Measurements from ENCODE around the gene TANC1.

TANC1 gene

DNA sequence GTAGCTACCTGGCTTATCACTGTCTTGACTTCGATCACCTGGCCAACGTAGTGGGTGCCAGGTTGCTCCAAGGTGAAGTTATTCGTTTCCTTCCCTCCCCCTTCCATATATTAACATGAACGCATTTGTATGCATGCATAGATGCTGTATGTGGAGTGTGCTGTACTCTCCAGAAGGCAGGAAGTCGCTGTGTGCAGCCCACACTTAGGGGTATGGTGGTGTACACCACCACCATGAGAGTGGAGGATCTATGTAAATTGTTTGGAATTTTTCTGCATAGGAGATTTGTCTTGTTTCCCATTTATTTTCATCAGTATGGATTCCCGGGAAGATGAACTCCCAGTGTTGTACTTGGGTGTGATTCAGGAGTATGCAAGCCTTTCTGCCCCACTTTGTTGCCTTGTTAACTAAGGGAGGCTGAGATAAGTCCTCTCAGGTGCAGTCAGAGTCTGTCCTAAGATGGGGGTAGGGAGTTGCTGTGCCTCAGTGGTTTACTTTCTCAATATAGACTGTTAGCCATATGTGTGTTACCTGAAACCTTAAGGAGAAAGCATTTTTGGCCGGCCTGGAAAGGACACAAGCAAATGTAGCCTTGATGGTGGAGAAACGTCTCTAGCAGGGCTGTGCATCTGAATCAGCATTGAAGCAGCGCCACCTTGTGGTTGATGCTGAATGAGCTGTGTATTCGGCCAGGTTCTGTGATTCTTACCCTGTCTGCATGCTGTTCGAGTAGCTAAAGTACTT lies 149.8 kb downstream of the TANC1 start:
- DNase-seq (ENCODE audit: low read depth) = peak; percentile 84

DNA sequence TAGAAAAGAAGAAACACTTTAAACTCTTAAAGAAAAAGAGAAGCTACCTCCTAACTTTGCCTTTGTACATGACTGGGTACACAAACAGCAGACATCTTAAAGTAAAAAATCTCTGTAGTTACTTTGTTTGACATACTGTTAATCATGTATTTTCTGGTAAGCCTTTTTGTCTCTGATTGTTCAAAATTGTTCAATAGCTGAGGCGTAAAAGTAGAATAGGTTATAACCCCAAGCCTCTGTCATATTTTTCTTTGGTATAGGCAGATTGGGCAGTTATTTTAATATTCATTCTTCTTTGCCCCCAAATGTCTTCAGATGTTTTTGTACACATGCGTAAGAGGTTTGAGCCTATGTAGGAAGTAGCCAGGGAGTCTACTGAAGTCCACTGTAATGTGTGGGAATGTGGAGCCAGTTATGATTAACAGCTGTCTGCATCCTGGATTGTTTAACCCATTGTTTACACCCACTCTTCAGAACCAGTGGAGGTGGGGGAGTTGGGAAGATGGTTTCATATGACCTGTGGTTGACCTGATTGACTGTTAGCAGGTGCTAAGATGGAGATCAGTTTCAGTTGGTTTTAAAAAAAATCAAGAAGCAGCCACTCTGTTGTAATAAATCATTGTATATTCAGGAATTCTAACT lies 150.5 kb downstream of the TANC1 start:
- no peak for DNase-seq (ENCODE audit: low read depth)

DNA sequence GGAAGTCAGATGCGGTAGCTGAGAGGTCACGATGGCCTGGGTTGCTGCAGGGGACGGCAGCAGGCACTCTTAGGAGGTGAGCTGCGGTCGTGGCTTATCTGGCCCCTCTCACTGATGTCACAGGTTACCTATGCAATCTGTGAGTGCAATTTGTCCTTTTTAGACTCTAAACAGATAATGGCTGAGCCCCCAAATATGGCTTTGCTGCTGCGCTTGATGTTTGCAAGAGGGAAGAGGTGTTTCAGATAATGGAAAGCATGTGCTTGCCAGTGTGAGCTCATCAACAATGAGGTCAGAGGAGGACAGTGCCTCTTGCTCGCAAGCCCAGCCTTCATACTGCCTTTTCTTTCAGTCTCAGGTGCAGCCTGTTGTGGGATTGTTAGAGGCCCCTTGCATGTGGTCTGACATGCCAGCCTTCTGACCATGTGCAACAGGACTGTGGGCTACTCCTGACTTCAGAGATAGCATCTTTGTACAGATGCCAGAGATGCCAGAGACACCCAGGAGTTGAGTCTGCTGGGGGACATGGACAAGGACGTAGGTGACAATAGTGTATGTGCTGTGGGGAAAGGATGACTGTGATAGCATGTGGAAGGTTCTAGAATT lies 151.3 kb downstream of the TANC1 start:
- DNase-seq (ENCODE audit: low read depth) = peak; percentile 52

DNA sequence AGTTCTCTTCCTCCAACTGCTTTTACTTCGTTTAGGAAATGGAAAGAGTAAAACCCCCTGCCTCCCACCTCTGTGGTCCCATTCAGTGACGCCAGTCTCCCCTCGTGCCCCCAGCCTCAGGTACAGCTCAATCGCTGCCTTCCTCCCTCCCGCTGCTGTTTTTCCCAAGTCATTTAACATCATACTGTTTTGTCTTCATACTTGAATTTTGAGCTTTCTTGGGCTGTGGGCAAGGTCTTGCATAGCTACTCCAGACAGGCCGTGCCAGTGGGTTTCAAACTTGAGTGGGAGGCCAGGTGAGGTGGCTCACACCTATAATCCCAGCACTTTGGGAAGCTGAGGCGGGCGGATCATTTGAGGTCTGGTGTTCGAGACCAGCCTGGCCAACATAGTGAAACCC lies 155.3 kb downstream of the TANC1 start:
- DNase-seq (ENCODE audit: low read depth) = no peak

DNA sequence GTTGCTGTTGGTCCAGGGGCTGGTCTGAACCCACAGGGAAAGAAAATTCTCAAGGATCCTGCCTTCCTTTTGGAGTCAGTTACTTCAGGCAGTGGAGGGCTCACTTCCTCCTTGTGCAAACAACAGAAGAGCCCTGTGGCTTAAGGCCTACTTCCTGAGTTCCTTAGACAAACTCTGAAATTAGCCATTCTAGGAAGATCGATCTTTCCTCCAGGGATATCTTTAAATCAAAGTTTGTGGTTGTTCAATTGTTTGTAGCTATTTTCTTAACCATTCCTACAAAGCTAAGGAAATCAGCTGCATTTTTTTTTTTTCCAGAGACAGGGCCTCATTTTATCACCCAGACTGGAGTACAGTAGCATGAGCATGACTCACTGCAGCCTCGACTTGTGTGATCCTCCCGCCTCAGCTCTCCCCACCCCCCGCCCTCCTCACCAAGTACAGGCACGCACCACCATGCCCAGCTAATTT lies 156.0 kb downstream of the TANC1 start:
- DNase-seq (ENCODE audit: low read depth) = peak; percentile 96

DNA sequence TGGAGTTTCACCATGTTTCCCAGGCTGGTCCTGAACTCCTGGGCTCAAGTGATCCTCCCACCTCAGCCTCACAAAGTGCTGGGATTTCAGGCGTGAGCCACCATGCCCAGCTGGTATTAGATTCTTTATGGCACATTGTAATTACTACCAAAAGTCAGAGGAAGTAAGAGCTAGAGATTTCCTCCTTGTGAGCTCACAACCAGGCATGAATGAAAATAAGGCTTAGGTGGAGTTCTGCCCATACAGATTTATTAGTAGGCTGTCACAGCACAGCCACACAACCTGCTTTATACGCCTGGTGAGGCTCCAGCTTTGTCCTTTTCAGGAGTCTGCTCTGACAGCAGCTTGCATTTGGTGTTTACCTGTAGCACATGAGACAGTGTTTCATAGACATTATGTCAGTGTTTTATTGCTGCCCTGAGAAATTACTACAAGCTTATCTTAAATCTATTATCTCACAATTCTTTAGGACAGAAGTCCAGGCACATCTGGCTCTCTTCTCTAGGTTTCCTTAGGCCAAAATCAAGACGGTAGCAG lies 156.6 kb downstream of the TANC1 start:
- no peak for DNase-seq (ENCODE audit: low read depth)

DNA sequence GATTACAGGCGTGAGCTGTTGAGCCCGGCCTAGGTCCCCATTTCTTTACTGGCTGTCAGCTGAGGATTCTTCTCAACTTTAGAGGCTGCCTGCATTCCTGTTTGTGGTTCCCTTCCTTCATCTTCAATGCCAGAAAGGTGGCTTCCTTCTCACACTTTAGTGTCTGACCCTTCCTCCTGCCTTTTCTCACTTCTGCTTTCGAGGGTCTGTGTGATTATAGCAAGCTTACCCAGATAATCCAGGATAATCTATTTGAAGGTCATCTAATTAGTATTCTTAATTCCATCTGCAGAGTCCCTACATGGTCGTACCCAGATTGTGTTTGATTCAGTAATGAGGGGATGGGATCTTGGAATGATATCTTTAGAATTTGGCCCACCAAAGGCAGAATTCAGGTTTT lies 157.4 kb downstream of the TANC1 start:
- DNase-seq (ENCODE audit: low read depth) = no peak

DNA sequence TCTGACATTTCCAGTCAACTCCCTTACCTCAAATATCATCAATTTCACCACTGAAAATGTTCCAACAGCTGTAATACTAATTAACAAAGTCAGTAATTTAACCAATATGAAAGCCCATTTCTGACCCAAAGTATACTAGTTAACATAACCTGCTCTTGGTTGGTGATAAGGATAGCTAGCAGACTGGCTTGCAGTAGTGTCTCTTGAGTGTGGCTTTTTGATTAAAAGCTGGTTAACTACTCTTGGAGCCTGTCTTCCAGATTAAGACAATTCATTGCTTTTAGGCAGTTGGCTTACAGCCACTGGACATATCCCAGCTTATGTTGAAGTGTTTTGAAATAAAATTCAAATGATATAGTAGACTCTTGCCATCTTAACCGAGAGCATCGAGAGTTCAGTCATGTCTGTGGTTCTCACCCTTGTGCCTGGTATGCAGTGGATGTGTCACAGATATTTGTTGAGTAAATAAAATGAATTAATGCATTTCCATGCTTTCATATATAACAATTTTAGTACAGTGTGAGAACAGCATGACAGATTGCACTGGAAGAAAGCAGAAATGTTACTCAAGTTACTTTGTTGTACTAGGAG lies 158.1 kb downstream of the TANC1 start:
- peak; percentile 94 for DNase-seq (ENCODE audit: low read depth)

DNA sequence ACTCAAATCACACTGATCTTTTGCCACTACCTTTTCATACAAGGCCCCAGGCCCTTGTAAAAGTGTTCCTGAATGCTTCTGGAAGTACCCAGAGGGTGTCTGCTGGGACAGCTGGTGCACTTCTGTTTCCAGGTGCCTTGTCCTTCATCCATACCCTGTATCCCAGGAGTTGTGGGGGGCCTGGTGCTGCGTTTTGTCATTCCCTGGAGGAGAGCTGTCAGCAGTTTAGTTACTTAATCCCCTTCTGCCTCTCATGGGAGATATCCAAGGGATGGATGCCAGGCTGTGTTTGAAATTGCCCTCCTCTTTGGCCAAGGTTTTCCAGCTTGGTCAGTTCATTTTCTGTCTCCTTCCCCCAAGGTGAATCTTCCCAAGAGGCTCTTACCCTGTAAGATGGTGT lies 159.8 kb downstream of the TANC1 start:
- DNase-seq (ENCODE audit: low read depth) = no peak

DNA sequence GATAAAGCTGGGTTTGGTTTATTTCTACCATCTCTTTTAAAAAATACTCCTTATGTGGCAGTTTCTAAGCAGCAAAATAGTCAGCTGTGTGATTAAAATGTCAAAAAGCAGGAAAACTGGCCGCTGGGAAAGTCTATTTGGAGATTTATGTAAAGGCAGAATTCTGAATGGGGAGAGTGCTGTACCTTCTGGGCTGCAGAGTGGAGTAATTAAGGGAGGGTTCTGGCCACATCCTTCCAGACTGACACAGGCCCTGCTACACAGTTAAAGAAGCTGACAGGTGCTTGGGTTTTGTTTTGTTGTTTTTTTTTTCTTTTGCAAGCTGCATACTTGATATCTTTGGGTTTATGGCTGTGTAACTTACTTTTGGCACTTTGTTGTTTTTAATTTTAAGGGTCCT lies 160.8 kb downstream of the TANC1 start:
- DNase-seq (ENCODE audit: low read depth) = no peak

DNA sequence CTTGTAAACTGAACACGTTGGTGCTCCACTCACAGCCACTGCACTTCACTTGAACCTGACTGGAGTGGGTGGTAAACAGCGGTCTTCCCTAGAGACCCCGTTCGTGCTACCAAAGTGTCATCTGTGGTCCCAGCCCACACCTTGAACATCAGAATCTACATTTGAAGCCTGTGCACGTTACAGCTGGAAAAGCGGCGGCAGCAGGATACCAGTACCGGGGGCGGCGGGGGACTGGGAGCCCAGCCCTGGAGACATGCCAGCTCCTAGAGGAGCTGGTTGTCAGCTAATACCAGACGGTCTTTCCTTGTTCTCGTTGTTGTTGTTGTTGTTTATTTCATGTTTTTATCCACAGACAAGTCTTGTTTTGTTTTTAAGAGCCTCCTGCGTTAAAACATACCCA lies 161.4 kb downstream of the TANC1 start:
- no peak for DNase-seq (ENCODE audit: low read depth)

DNA sequence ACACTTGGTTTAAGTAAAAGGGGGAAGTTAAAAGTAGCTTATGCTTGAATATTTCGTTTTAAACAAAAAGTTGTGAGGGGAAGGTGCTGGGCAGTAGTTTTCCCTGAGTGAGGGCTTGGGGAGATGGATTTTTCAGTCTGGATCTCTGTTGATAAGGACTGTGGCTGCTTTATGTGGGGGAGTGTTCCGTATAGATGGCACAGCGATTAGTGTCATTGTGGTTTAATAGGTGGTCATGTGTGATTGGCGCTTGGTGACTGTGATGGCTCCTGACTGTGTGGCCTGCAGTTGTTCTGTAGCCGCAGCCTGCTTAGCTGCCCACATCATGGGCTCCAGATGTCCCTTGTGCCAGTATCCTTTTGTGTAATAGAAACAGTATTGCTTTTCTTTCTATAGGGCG lies 161.9 kb downstream of the TANC1 start:
- no peak for DNase-seq (ENCODE audit: low read depth)

DNA sequence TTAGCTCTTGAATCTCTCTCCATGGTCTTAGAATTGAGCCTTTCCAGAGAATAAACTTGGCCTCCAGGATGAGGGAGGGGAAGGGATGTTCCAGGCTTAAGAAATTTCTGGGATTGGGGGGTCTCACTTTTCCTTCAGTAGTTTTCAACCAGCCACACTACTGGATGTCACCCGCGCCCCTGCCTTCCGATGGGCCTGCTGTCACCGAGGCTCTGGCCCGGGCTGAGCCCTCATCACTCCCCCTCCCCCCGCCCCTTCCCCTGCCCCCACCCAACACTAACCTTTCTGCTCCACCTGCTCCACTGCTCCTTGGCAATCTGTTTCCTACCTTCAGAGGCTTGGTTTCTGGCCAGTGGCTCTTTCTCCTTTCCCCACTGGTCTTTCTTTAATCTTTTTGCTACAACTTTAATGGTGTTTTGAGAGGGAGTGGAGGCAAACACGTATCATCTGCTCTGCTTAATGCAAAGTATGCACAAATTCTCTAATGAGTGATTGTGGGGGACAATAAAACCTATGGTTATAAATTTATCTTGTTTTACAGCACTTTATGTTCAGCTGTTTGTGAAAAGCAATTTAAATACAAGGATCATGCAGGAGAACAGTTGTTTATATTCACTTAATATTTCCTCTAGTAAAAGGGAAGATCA lies 162.9 kb downstream of the TANC1 start:
- no peak for DNase-seq (ENCODE audit: low read depth)

DNA sequence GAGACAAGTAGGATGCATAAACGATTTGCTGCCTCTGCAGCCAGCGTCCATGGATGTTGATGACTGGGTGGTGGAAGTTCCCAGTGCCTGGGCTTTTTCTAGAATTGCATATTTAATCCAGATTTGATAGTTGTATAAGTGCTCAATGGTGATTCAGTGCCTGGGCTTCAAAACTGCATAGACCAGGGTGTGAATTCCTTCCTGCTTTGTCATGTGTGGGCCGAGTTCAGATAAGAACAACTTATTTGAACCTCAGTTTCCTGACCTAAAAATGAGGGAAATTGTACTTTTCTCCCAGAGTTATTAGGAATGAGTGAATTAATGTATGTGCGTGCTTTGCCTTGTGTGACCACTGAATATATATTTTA lies 163.5 kb downstream of the TANC1 start:
- peak; percentile 97 for DNase-seq (ENCODE audit: low read depth)

DNA sequence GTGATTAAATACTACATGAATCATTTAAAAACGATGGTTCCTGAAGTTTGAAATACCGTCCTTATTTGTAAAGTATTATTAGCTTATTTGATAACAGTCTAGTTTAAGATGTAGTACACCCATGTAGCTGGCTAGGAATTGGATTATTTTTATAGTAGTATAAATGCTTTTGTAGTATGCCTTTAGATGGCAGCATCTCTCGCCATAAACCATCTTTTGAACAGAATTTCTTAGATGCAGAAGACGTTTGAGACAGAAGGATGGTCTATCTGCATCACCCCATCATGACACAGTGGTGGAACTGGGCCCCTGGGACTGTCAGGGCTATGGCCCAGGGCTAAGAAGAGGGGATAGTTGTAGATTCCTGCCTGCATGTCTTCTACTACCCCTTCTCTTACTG lies 165.4 kb downstream of the TANC1 start:
- DNase-seq (ENCODE audit: low read depth) = peak; percentile 52

DNA sequence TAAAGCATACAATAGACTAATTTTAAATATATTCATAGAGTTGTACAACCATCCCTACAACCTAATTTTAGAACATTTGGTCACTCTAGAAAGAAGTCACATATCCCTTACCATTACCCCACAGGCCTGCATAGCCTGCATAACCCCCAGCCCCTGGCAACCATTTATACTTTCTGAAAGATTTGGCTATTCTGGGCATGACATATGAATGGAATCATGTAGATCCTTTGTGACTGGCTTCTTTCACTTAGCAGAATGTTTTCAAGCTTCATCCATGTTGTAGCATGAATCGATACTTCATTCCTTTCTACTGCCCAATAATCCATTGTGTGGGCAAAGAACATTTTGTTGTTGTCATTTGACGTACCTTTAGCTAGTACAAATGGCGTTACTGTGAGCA lies 166.5 kb downstream of the TANC1 start:
- no peak for DNase-seq (ENCODE audit: low read depth)

DNA sequence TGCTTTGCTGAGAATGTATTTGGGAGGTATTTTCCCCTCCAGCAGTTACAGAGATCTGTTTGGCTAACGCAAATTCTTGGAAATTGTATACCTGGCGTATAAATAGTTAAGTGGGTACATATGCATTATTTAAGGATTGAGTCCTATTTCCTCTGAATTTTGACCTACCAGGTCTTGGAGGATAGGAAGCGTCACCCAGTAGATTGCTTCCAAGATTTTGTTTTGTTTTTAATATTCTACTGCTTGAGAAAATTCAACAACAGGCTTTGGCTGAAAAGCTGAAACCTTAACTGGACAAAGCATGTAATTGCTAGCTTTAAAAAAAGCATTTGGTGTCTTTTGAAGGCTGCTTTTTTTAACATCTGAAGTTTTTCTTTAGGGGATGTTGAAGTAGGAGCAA lies 168.0 kb downstream of the TANC1 start:
- DNase-seq (ENCODE audit: low read depth) = no peak

DNA sequence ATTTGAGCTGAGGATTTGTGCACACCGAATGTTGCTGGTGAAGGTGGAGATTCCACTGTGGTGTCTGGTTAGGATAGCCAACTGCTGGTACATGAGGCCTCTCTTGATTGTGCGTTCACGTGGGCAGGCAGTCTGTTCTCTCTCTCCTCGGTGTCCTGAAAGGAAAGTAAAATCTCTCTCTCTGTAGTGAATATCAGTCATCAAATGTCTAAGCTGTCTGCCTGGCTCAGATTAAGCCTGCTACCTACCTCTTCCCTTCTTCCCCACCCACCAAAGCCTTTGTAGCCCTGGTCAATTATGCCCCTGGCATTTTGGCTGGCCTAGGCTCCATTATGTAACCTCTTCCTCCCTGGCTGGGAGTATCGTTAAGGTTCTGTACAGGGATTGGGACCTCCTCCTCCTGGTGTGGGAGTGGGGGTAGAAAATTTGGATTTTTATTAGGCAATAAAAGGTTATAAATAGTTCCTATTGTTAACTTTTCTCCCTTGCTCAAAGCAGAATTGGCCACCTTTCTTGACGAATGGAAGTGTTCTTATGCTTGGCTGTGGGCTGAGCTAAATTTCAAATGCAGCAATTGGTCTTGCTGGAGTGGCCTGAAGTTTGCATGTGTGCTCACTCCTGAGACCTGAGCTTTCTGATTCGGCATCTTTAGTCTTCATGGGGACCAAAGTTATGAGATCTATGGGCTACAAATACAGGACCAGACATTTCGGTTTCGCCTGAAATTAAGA lies 169.2 kb downstream of the TANC1 start:
- DNase-seq (ENCODE audit: low read depth) = peak; percentile 57

DNA sequence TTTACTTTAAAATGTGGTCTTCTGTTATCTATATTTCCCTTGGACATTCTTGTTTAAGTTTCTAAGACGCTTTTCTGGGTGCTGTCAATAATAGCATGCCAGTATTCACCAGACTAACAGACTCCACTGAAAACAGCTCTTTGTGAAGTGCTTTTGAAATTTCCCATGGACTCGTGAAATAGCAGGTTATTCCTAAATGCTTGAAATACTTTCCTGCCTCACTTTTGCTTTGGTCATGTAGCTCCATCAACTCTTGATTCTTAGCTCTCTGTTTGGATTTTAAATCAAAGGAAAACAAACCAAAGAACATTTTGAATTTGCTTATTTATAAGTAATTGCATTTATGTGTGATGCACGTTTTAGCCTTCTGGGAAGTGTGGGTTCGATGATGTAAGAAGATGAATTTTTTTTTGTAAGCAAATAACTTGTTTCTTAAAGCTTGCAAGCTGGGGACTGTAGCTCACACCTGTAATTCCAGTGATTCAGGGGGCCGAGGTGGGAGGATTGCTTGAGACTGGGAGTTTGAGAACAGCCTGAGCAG lies 170.3 kb downstream of the TANC1 start:
- DNase-seq (ENCODE audit: low read depth) = peak; percentile 45

DNA sequence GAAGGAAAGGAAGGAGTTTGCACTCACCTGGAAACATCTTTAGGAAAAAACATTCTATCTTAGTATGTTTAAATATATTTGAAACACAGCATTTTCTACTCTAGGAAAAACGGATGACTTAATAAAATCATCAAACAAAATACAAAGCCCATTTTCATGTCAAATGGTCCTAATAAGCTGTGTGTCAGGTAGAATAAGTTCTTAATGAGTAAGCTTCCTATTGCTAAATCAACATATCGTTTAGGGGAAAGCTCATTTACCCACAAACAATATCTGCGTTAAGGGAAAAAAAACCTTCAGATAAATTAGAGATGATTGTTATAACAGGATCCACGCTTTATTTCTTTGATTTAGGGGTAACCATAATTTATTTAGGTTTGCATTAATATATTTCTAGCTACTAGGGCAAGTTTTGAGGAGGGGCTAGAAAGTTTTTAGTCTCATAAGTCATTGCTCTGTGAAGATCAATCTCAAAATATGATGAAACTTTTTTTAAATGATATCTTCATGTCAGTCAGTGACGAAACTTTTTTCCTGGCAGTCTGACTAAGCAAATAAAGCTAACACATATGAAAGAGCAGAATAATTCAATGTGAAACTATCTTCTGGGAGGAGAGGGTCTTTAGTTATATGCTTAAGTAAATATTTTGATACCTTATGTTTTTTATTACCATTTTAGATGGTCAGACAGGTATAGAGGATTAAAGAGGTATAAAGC lies 170.9 kb downstream of the TANC1 start:
- peak; percentile 88 for DNase-seq (ENCODE audit: low read depth)
